Measurements from ENCODE around the gene MMAB.

DNA sequence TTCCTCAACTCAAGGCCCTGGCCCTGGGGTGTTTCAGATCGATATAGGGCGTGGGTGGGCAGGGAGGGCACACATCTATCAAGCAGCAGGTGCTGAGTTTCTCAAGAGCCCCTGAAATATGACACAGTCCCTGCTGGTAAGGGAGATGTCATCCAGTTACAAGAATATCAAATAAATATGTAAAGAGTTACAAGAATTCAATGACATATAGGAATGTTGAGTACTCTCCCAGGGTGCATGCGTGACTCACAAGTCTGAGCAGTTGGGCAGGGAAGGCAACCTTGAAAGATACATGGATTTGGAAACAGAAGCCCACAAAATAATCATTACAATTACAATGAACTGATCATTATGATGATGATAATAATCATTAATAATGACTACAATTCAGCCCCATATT lies 35.5 kb upstream of the MMAB start:
- TF ChIP-seq, protein P1, sequence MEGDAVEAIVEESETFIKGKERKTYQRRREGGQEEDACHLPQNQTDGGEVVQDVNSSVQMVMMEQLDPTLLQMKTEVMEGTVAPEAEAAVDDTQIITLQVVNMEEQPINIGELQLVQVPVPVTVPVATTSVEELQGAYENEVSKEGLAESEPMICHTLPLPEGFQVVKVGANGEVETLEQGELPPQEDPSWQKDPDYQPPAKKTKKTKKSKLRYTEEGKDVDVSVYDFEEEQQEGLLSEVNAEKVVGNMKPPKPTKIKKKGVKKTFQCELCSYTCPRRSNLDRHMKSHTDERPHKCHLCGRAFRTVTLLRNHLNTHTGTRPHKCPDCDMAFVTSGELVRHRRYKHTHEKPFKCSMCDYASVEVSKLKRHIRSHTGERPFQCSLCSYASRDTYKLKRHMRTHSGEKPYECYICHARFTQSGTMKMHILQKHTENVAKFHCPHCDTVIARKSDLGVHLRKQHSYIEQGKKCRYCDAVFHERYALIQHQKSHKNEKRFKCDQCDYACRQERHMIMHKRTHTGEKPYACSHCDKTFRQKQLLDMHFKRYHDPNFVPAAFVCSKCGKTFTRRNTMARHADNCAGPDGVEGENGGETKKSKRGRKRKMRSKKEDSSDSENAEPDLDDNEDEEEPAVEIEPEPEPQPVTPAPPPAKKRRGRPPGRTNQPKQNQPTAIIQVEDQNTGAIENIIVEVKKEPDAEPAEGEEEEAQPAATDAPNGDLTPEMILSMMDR (conservative IDR thresholded peaks at IDR 0.05 in 1 of 2, IDR thresholded peaks at IDR 0.05 in 1 of 2; ENCODE audit: low read depth in 1 of 2, low read length in 2 of 2) = no peak
- TF ChIP-seq EZH2 (IDR thresholded peaks at IDR 0.05; ENCODE audit: low read length, missing control alignments) = no peak

Data from fibroblast of lung (primary cell).